PC-9 (cell line): ENCODE data around the gene LOXL1. TPM values are rescaled to one million over a fixed set of nuclear protein-coding genes. Genes with fewer than 3 reads are reported as not detected.

Experiments used
- BruUV-seq: library from RNA; stranded (reverse); fragments of 400-500 nt; replicated peaks from 2 replicates; lab custom pipeline; 2021; lab: Mats Ljungman, UMichigan
- CTCF ChIA-PET: fragments of 300-600 bp; sonication (Branson Sonifier 250); formaldehyde crosslinking; loops from one replicate; lab custom pipeline; 2022; ENCODE audit warnings: antibody characterized with exemption; lab: Charles Lee
- POLR2A ChIA-PET: fragments of 300-600 bp; sonication (Branson Sonifier 250); formaldehyde crosslinking; loops from one replicate; lab custom pipeline; 2022; ENCODE audit warnings: antibody characterized with exemption; ENCODE audit not compliant: unreplicated experiment; lab: Charles Lee
- DNase-seq, 2 experiments: peaks; one replicate each; pipeline versions ENCODE4 v3.0.0 to v3.0.0-alpha.2; 2015 to 2022; ENCODE audit warnings: mixed read lengths in 1 of 2
- H2AFZ ChIP-seq: fragments of 200-600 bp; sonication (generic); 2 replicates; pipeline ENCODE4 v1.8.1; 2017; ENCODE audit warnings: antibody characterized with exemption
- H3F3A ChIP-seq: fragments of 200-600 bp; sonication (generic); 2 replicates; pipeline ENCODE4 v1.8.1; 2017; ENCODE audit warnings: antibody characterized with exemption, mild to moderate bottlenecking, low read depth; ENCODE audit not compliant: insufficient read depth
- H3K27ac ChIP-seq: fragments of 200-600 bp; sonication (generic); 2 replicates; pipeline ENCODE4 v1.6.1; 2016; ENCODE audit warnings: mixed run types
- H3K27me3 ChIP-seq: fragments of 200-600 bp; sonication (generic); 2 replicates; pipeline ENCODE4 v1.6.1; 2016; ENCODE audit warnings: low read depth, mixed run types; ENCODE audit not compliant: insufficient read depth
- H3K36me3 ChIP-seq: fragments of 200-600 bp; sonication (generic); 2 replicates; pipeline ENCODE4 v1.6.1; 2016; ENCODE audit warnings: low read depth, mixed run types
- H3K4me1 ChIP-seq: fragments of 200-600 bp; sonication (generic); replicated peaks from 2 replicates; pipeline ENCODE4 v1.6.1; 2016; ENCODE audit warnings: mixed run types; ENCODE audit not compliant: insufficient read depth
- H3K4me2 ChIP-seq: fragments of 200-600 bp; sonication (generic); 2 replicates; pipeline ENCODE4 v1.6.1; 2017; ENCODE audit warnings: mixed run types
- H3K4me3 ChIP-seq: fragments of 200-600 bp; sonication (generic); 2 replicates; pipeline ENCODE4 v1.6.1; 2016; ENCODE audit warnings: mixed run types
- H3K79me2 ChIP-seq: fragments of 200-600 bp; sonication (generic); 2 replicates; pipeline ENCODE4 v1.6.1; 2017; ENCODE audit warnings: low read depth, mixed run types
- H3K9me2 ChIP-seq: fragments of 200-600 bp; sonication (generic); 2 replicates; pipeline ENCODE4 v1.8.1; 2017; ENCODE audit warnings: mild to moderate bottlenecking; ENCODE audit not compliant: insufficient read depth
- H3K9me3 ChIP-seq: fragments of 200-600 bp; sonication (generic); 2 replicates; pipeline ENCODE4 v1.8.1; 2016; ENCODE audit warnings: low read depth; ENCODE audit not compliant: insufficient read depth
- H4K20me1 ChIP-seq: fragments of 200-600 bp; sonication (generic); 2 replicates; pipeline ENCODE4 v1.8.1; 2017; ENCODE audit not compliant: insufficient read depth
- EZH2 ChIP-seq: fragments of 200-600 bp; sonication (generic); IDR thresholded peaks from 2 replicates; pipeline ENCODE4 v1.8.0; 2017; ENCODE audit warnings: antibody characterized with exemption, low read depth
- intact Hi-C: fragments of 100-400 bp; cut with micrococcal nuclease; formaldehyde crosslinking; loops from one replicate; pipeline ENCODE4 v1.10.0; 2022; ENCODE audit not compliant: unreplicated experiment
- total RNA-seq: library from RNA; stranded (reverse); gene quantifications from 2 replicates; pipeline ENCODE4 v1.2.3, GENCODE V29; 2021
- TF ChIP-seq, protein P1 (sequence below): fragments of 200-600 bp; sonication (generic); conservative IDR thresholded peaks from 2 replicates; pipeline ENCODE4 v1.6.1; 2017; ENCODE audit warnings: mixed run types, antibody characterized with exemption, mild to moderate bottlenecking, moderate library complexity

LOXL1 gene
- total RNA-seq, 1 experiment from 2014 or later: 50.7 TPM

DNA sequence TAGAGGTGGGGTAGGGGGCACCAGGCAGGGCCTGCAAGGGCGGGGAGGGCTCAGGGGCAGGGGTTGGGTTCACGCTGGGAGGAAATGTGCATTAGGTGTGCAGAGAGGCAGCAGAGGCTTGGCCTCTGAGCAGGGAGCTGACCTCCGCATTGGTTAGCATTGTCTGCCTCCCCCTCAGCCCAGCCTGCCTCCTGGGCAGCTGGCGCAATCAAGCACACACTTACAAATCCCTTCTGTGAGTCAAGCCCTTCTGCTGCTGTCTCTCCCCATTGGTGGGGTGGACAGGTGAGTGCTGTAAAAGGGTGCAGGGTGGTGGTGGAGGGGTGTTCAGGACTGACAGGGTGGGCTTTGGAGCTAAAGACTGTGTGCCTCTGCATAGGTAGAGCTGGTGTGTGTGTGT lies 9.3 kb downstream of the LOXL1 start:
- no peaks in the 10 kb centered on the region for H3K27me3 ChIP-seq
- peak overlapping the region; percentile 55 for H3K4me3 ChIP-seq
- peaks cover 90% of the 10 kb centered on the region for H3K4me1 ChIP-seq
- no TSS peak for BruUV-seq
- H3K4me2 ChIP-seq: peak overlapping the region; percentile 98
- no peaks in the 10 kb centered on the region for H3K9me3 ChIP-seq
- H2AFZ ChIP-seq: no peak overlapping the region
- H3F3A ChIP-seq: peaks cover 76% of the 10 kb centered on the region
- ChIA-PET POLR2A (interaction anchor here (0.6 kb wide), 1 partner anchor 8 kb away, joined by 3 read pairs; no protein-coding TSS in a partner anchor), CTCF (no interaction called here)
- peaks cover 78% of the 10 kb centered on the region for H3K79me2 ChIP-seq
- no peaks in the 10 kb centered on the region for H3K9me2 ChIP-seq
- 0 out of 2 replicates have a peak, but pooled peaks cover 11% of the 10 kb centered on the region for H3K36me3 ChIP-seq
- H4K20me1 ChIP-seq: no peaks in the 10 kb centered on the region
- peak in 1 of 2 experiments; percentile 83 for DNase-seq
- no peak for TF ChIP-seq EZH2
- TF ChIP-seq, protein P1, sequence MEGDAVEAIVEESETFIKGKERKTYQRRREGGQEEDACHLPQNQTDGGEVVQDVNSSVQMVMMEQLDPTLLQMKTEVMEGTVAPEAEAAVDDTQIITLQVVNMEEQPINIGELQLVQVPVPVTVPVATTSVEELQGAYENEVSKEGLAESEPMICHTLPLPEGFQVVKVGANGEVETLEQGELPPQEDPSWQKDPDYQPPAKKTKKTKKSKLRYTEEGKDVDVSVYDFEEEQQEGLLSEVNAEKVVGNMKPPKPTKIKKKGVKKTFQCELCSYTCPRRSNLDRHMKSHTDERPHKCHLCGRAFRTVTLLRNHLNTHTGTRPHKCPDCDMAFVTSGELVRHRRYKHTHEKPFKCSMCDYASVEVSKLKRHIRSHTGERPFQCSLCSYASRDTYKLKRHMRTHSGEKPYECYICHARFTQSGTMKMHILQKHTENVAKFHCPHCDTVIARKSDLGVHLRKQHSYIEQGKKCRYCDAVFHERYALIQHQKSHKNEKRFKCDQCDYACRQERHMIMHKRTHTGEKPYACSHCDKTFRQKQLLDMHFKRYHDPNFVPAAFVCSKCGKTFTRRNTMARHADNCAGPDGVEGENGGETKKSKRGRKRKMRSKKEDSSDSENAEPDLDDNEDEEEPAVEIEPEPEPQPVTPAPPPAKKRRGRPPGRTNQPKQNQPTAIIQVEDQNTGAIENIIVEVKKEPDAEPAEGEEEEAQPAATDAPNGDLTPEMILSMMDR: no peak
- peak overlapping the region; percentile 86 for H3K27ac ChIP-seq
- intact Hi-C loops: no loop called here

DNA sequence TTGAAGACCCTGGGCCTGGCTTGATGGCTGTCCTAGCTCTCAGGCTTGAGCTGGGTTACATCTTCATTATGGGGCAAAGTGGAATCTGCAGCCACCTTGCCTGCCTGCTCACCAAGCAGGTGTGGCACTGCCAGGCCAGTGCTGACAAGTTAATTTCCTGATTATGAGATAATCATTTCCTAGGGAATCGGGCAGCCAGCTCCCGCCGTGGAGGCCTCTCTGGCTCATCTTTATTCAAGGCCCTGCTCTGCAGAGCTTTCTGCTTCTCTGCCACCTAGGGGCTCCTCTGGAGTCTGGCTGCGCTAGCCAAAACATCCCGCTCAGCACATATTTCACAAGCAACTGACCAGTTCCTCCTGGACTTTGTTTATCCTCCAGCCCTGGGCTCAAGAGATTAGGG lies 9.9 kb downstream of the LOXL1 start:
- H3K9me2 ChIP-seq: no peaks in the 10 kb centered on the region
- peak overlapping the region; percentile 98 for H3K4me2 ChIP-seq
- H3K27me3 ChIP-seq: no peaks in the 10 kb centered on the region
- peaks cover 73% of the 10 kb centered on the region for H3K79me2 ChIP-seq
- H3K27ac ChIP-seq: peak overlapping the region; percentile 86
- 0 out of 2 replicates have a peak, but pooled peaks cover 11% of the 10 kb centered on the region for H3K36me3 ChIP-seq
- peaks cover 82% of the 10 kb centered on the region for H3F3A ChIP-seq
- no peak overlapping the region for H2AFZ ChIP-seq
- H3K9me3 ChIP-seq: no peaks in the 10 kb centered on the region
- peak; percentile 26 to 57 for DNase-seq
- ChIA-PET POLR2A (interaction anchor here (0.6 kb wide), 1 partner anchor 9 kb away, joined by 3 read pairs; no protein-coding TSS in a partner anchor), CTCF (no interaction called here)
- intact Hi-C loops: no loop called here
- BruUV-seq: no TSS peak
- TF ChIP-seq, protein P1: no peak; the same call in 1 of the 2 replicates
- TF ChIP-seq EZH2: no peak
- no peaks in the 10 kb centered on the region for H4K20me1 ChIP-seq
- peak overlapping the region; percentile 55 for H3K4me3 ChIP-seq
- H3K4me1 ChIP-seq: peaks cover 97% of the 10 kb centered on the region

DNA sequence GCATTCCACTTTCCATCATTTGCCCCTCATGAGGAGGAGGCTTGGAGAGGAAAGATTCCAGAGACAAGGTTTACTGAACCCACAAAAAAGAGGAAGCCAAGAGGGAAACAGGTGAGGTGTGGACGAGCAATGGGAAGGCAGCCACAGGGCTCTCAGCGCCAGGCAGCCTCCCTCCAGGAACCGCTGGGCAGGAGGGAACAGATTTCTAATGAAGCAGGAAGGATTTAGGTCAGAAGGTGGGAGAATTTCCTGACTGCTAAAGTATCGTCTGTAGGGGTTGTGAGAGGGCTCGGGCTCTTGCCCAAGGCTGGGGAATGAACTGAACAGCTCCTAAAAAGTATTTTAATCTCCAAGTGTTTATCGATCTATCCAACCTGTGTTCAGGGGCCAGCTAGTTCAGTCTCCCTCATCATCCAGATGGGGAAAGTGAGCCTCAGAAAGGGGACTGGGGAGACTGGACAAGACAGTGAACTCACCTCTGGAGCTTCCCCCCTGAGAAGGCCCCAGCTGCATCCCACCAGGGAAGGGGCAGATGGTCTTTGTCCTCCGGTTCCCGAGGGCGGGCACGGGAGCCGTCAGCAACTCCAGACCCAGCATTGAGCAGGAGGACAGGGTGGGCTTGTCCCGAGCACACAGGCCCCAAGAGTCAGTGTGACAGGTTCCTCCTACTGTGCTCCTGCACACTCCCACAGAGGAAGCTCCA lies 10.5 kb downstream of the LOXL1 start:
- H2AFZ ChIP-seq: no peak overlapping the region
- no peak for DNase-seq
- H3K36me3 ChIP-seq: 0 out of 2 replicates have a peak, but pooled peaks cover 11% of the 10 kb centered on the region
- H3K9me2 ChIP-seq: no peaks in the 10 kb centered on the region
- peaks cover 100% of the 10 kb centered on the region for H3K4me1 ChIP-seq
- no peaks in the 10 kb centered on the region for H3K9me3 ChIP-seq
- H3K4me2 ChIP-seq: peak overlapping the region; percentile 98
- H3K79me2 ChIP-seq: peaks cover 68% of the 10 kb centered on the region
- peak overlapping the region; percentile 86 for H3K27ac ChIP-seq
- intact Hi-C loops: no loop called here
- ChIA-PET POLR2A (no interaction called here), CTCF (interaction anchor here (0.6 kb wide), 1 partner anchor 29 kb away, joined by 12 read pairs; no protein-coding TSS in a partner anchor)
- H3K27me3 ChIP-seq: no peaks in the 10 kb centered on the region
- no TSS peak for BruUV-seq
- no peak for TF ChIP-seq EZH2
- TF ChIP-seq, protein P1: no peak
- H4K20me1 ChIP-seq: no peaks in the 10 kb centered on the region
- peak overlapping the region; percentile 55 for H3K4me3 ChIP-seq
- H3F3A ChIP-seq: peaks cover 88% of the 10 kb centered on the region
